ENCODE measurements around the gene RSL1D1. TPM values are rescaled to one million over a fixed set of nuclear protein-coding genes. Genes with fewer than 3 reads are reported as not detected.
"Not testable (repeated sequence)": the region's sequence is repeated elsewhere in the genome, so short reads cannot be mapped to it uniquely, and the experiment has no call there.

Gene RSL1D1
- total RNA-seq, 1 donor from 2014 or later: 141 TPM

DNA sequence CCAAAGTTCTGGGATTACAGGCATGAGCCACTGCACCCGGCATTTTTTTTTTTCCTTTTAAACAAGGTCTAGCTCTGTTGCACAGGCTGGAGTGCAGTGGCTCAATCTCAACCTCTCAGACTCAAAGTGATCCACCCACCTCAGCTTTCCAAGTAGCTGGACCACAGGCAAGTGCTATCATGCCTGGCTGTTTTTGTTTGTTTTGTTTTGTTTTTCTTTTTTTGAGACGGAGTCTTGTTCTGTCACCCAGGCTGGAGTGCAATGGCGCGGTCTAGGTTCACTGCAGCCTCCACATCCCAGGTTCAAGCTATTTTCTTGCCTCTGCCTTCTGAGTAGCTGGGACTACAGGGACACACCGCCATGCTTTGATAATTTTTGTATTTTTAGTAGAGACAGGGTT lies 35.2 kb downstream of the RSL1D1 start:
- DNase-seq (ENCODE audit: low read depth): no peak
- TF ChIP-seq, protein P1, sequence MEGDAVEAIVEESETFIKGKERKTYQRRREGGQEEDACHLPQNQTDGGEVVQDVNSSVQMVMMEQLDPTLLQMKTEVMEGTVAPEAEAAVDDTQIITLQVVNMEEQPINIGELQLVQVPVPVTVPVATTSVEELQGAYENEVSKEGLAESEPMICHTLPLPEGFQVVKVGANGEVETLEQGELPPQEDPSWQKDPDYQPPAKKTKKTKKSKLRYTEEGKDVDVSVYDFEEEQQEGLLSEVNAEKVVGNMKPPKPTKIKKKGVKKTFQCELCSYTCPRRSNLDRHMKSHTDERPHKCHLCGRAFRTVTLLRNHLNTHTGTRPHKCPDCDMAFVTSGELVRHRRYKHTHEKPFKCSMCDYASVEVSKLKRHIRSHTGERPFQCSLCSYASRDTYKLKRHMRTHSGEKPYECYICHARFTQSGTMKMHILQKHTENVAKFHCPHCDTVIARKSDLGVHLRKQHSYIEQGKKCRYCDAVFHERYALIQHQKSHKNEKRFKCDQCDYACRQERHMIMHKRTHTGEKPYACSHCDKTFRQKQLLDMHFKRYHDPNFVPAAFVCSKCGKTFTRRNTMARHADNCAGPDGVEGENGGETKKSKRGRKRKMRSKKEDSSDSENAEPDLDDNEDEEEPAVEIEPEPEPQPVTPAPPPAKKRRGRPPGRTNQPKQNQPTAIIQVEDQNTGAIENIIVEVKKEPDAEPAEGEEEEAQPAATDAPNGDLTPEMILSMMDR (conservative IDR thresholded peaks at IDR 0.05; ENCODE audit: low read depth, low read length): no peak
- no peak overlapping the region for H3K4me3 ChIP-seq (ENCODE audit: low read depth, low read length)

DNA sequence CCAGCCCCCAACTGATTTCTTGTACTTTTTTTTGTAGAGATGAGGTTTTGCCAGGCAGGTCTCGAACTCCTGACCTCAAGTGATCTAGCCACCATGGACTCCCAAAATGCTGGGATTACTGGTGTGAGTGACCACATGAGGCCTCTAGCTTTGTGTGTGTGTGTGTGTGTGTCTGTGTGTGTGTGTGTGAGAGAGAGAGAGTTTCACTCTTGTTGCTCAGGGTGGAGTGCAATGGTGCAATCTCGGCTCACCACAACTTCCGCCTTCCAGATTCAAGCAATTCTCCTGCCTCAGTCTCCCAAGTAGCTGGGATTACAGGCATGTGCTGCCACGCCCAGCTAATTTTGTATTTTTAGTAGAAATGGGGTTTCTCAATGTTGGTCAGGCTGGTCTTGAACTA lies 36.5 kb downstream of the RSL1D1 start:
- DNase-seq (ENCODE audit: low read depth); H3K4me3 ChIP-seq (ENCODE audit: low read depth, low read length): not testable (repeated sequence)

DNA sequence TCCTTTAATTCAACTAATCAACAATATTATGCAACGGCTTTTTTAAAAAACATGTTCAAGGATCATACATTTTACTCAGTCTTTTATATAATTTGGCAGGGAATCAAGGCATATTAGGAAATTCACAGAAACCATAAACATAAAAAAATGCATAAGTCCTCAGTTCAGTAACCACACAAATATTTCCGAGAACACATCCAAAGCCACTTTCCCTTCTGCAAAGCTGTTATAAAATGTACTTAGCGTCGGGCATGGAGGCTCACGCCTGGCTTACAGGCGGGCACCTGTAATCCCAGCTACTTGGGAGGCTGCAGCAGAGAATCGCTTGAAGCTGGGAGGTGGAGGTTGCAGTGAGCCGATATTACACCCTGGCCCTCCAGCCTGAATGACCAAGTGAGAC lies 44.6 kb downstream of the RSL1D1 start:
- TF ChIP-seq, protein P1 (conservative IDR thresholded peaks at IDR 0.05; ENCODE audit: low read depth, low read length): no peak
- no peak overlapping the region for H3K4me3 ChIP-seq (ENCODE audit: low read depth, low read length)
- no peak for DNase-seq (ENCODE audit: low read depth)

DNA sequence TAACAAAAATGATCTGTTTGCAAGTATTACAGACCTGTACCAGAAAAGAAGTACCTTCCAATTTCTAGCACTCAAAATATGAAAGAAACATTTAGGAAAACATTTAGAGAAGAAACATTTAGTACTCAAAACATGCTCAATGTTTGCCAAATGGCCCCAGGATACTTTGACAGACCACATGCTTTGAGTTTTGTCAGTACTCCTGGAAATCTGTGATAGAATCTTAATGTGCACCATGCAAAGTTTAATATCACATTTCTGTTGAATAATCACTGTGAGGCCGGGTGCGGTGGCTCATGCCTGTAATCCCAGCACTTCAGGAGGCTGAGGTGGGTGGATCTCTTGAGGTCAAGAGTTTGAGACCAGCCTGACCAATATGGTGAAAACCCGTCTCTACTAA lies 45.8 kb downstream of the RSL1D1 start:
- H3K4me3 ChIP-seq (ENCODE audit: low read depth, low read length): no peak overlapping the region
- DNase-seq (ENCODE audit: low read depth): no peak
- TF ChIP-seq, protein P1 (conservative IDR thresholded peaks at IDR 0.05; ENCODE audit: low read depth, low read length): no peak

DNA sequence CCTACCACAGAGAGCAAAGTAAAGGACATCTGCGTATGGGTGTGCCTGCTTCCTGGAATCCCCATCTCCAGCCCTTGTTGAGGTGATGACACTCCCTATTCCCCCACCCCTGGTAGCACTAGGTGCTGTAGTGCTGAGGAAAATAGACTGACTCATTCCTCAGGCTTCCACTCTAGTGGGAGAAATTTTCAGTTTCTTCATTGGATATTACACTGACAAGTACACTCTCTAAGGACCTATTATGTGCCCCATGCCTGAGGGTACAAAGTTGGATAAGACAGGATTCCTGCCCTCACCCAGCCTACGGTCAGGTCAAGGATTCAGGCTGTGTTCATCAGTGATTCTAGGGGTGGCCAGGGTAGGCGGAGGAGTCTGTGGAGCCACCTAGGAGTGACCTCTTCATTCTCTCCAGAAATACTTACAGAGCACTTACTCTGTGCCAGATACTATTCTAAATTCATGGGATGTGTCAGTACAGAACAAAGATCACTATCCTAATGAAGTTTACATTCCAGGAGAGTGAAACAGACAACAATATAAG lies 49.8 kb downstream of the RSL1D1 start:
- no peak overlapping the region for H3K4me3 ChIP-seq (ENCODE audit: low read depth, low read length)
- TF ChIP-seq, protein P1 (conservative IDR thresholded peaks at IDR 0.05; ENCODE audit: low read depth, low read length): no peak
- no peak for DNase-seq (ENCODE audit: low read depth)

DNA sequence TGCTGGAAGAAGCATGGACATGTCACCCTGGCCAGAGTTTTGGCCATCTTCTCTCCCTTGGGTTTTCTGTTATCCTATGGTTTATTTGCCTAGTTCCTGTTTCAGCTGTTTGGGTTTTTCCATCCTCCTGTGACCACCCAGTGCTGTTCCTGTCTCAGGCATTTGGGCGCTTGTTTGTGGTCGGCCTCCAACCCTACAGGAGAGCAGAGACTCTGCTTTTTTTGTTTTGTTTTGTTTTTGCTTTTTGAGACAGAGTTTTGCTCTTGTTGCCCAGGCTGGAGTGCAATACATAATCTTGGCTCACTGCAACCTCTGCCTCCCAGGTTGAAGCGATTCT lies 51.0 kb downstream of the RSL1D1 start:
- TF ChIP-seq, protein P1 (conservative IDR thresholded peaks at IDR 0.05; ENCODE audit: low read depth, low read length): no peak
- no peak for DNase-seq (ENCODE audit: low read depth)
- H3K4me3 ChIP-seq (ENCODE audit: low read depth, low read length): no peak overlapping the region

DNA sequence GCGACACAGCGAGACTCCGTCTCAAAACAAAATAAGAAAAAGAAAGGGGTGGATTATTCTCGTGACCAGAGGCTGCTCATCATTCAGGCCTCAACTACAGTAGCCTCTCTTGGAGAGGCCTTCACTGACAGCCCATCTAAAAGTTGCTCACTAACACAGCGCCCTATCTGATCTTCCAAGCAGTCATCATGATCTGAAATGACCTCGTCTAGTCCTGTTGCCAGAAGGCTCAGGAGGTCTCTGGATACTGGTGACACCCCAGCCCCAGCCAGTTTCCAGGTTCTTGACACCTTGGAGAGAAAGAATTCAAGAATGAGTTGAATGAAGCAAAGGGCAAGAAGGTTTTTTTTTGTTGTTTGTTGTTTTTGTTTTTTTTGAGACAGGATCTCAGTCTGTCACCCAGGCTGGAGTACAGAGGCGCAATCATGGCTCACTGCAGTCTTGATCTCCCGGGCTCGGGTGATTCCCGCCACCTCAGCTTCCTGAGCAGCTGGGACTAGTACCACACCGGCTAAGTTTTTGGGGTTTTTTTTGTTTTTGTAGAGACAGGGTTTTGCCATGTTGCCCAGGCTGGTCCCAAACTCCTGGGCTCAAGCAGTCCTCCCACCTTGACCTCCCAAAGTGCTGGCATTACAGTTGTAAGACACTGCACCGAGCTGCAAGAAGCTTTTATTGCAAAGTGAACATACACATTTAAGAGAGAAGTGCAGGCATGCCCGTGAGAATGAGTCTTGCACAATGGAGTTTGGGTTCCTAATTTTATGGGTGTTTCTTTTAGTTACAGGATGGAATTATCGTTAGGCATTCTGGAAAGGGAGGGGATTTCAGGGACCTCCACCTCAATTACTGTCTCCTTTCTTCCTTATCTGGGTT lies 51.6 kb downstream of the RSL1D1 start:
- no peak overlapping the region for H3K4me3 ChIP-seq (ENCODE audit: low read depth, low read length)
- TF ChIP-seq, protein P1 (conservative IDR thresholded peaks at IDR 0.05; ENCODE audit: low read depth, low read length): no peak
- DNase-seq (ENCODE audit: low read depth): no peak
